Spleen (tissue), 11 donors: ENCODE results near the gene TTLL11. TPM values are rescaled to one million over a fixed set of nuclear protein-coding genes. Genes with fewer than 3 reads are reported as not detected.
A peak's percentile ranks its signal among the peaks of the same experiment; 100 is the strongest.

Experiments used
- DNase-seq: peaks from one replicate; pipeline ENCODE4 v3.0.0-alpha.2; 2020
- H3K27ac ChIP-seq, 8 donors: fragments of 200-600 bp; sonication (generic) in 7 of 8; 1 replicate in 4 of 8; 2 replicates in 4 of 8; pipeline versions ENCODE4 v1.5.0 to v1.8.0; 2016 to 2021; ENCODE audit warnings: inconsistent platforms in 4 of 8, mild to moderate bottlenecking in 4 of 8, moderate library complexity in 1 of 8
- H3K27me3 ChIP-seq, 7 donors: fragments of 200-600 bp; sonication (generic) in 6 of 7; replicated peaks in 1 of 7; 1 replicate in 4 of 7; 2 replicates in 3 of 7; pipeline versions ENCODE4 v1.5.0 to v1.8.0; 2016 to 2021; ENCODE audit warnings: inconsistent platforms in 3 of 7, mild to moderate bottlenecking in 1 of 7
- H3K36me3 ChIP-seq, 6 donors: fragments of 200-600 bp; sonication (generic) in 5 of 6; 1 replicate in 4 of 6; 2 replicates in 2 of 6; pipeline versions ENCODE4 v1.5.0 to v1.8.0; 2016 to 2021; ENCODE audit warnings: inconsistent platforms in 2 of 6
- H3K4me1 ChIP-seq, 6 donors: fragments of 200-600 bp; sonication (generic) in 5 of 6; 1 replicate in 3 of 6; 2 replicates in 3 of 6; pipeline versions ENCODE4 v1.5.0 to v1.8.0; 2016 to 2021; ENCODE audit warnings: inconsistent platforms in 3 of 6
- H3K4me3 ChIP-seq, 8 donors: fragments of 200-600 bp; sonication (generic) in 7 of 8; 1 replicate in 4 of 8; 2 replicates in 4 of 8; pipeline versions ENCODE4 v1.5.0 to v1.8.0; 2016 to 2021; ENCODE audit warnings: inconsistent platforms in 4 of 8, mild to moderate bottlenecking in 4 of 8, moderate library complexity in 2 of 8
- H3K9me3 ChIP-seq, 8 donors: fragments of 200-600 bp; sonication (generic) in 7 of 8; 1 replicate in 4 of 8; 2 replicates in 4 of 8; pipeline versions ENCODE4 v1.5.0 to v1.8.0; 2016 to 2021; ENCODE audit warnings: inconsistent platforms in 4 of 8
- CTCF ChIP-seq, 11 experiments: fragments of 200-600 bp in 7 of 11; fragments of 450-650 bp in 4 of 11; sonication (generic) in 4 of 11; IDR thresholded peaks in 8 of 11; conservative IDR thresholded peaks in 3 of 11; 1 replicate in 7 of 11; 2 replicates in 4 of 11; pipeline versions ENCODE4 v1.4.0 to v1.8.0; 2016 to 2021; ENCODE audit warnings: antibody characterized with exemption in 11 of 11, inconsistent platforms in 4 of 11, mild to moderate bottlenecking in 1 of 11
- POLR2A ChIP-seq, 3 donors: fragments of 450-650 bp; IDR thresholded peaks; one replicate each; pipeline ENCODE4 v1.5.1; 2017; ENCODE audit warnings: antibody characterized with exemption in 3 of 3, mild to moderate bottlenecking in 1 of 3
- POLR2AphosphoS5 ChIP-seq, 3 donors: sonication (generic); formaldehyde crosslinking; IDR thresholded peaks; one replicate each; pipeline ENCODE4 v1.5.1; 2017; ENCODE audit warnings: antibody characterized with exemption in 3 of 3
- WGBS, 5 donors: extraction: QIAGEN DNeasy Blood & Tissue Kit in 3 of 5; methylation state at CpG; one replicate each; pipeline versions ENCODE4 v1.1.5 to v1.1.7; 2013 to 2018; 5-methylcytosine and 5-hydroxymethylcytosine counted together
- intact Hi-C: fragments of 100-400 bp; cut with DNase I; formaldehyde crosslinking; loops from one replicate; pipeline ENCODE4 v1.15.0; 2023; ENCODE audit warnings: low total_unique reads
- polyA plus RNA-seq, 3 donors: library from polyadenylated mRNA; stranded (reverse); fragments of 200-250 nt; gene quantifications; one replicate each; pipeline ENCODE4 v1.2.1, GENCODE V29; 2013
- total RNA-seq, 7 donors: library from RNA; depleted of rRNA in 3 of 7; stranded (reverse); fragments of >200 nt in 3 of 7; fragmentation: NEBNext Ultra II Directional in 4 of 7; extraction: Animal tissue kit (Norgen Biotek cat#: 25700) in 4 of 7; gene quantifications; one replicate each; pipeline versions ENCODE4 v1.1.0 to v1.2.1, GENCODE V29; 2016 to 2021
- donor health status: healthy with polysubstance abuse.
- donor health status: DM: no; HTN: no; CAD: no; lungs with moderate emphysema.
- donor health status: DM: no; HTN: no; CAD: no.
- donor health status: Bipolar disorder and iron deficiency.
- donor health status: healthy.
- donor health status: DM: no; HTN: no; CAD: no.
- donor health status: DM: yes; HTN: yes; CAD: no.

The TTLL11 gene
- total and polyA plus RNA-seq, 10 donors = 1.6 to 12.8 (median 7.3) TPM

DNA sequence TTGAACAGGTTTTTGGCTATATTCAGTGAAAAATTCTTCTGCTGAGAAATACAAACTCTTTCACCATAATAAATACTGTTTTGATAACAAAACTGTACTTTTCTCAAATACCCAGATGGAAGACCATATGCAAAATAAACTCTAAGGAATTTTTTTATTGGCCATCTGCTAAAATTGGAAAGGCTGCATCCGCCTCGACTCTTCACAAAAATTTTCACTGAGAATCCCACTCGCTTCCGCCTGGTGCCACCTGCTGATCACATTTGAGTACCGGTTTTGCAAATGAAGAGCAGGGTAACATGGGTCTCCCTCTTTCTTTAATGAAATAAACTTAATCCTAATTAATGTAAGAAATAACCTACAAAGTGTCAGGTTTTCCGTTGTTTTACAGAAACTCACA lies 76.4 kb downstream of the TTLL11 start:
- Histone ChIP-seq H3K4me3 (no peak overlapping the region), H3K4me1 (peaks cover 0 to 34% (median 7%) of the 10 kb centered on the region in 6 donors), H3K27ac (peak overlapping the region in 5 of 8 donors; percentile 5 to 40 (median 27)), H3K36me3 (no peaks in the 10 kb centered on the region), H3K27me3 (no peaks in the 10 kb centered on the region), H3K9me3 (no peaks in the 10 kb centered on the region)
- 39 to 50% (median 42%) methylated on average over 6 of the region's 6 CpGs for WGBS, 5 donors
- TF ChIP-seq POLR2A (IDR thresholded peaks at IDR 0.05) (no peak), POLR2AphosphoS5 (IDR thresholded peaks at IDR 0.05) (no peak), CTCF (IDR thresholded peaks at IDR 0.05 in 8 of 11, conservative IDR thresholded peaks at IDR 0.05 in 3 of 11) (peak in 4 of 11 experiments; percentile 15 to 39 (median 30))
- intact Hi-C loops = no loop called here
- DNase-seq = no peak

- 57 to 67% (median 65%) methylated on average over 7 of the region's 7 CpGs for WGBS, 5 donors
- Histone ChIP-seq H3K4me3 (no peak overlapping the region), H3K9me3 (no peaks in the 10 kb centered on the region), H3K27me3 (no peaks in the 10 kb centered on the region), H3K27ac (peak overlapping the region in 5 of 8 donors; percentile 5 to 40 (median 27)), H3K4me1 (peaks cover 0 to 34% (median 7%) of the 10 kb centered on the region in 6 donors), H3K36me3 (no peaks in the 10 kb centered on the region)
- no peak for DNase-seq
- TF ChIP-seq POLR2AphosphoS5 (IDR thresholded peaks at IDR 0.05) (no peak), POLR2A (IDR thresholded peaks at IDR 0.05) (no peak), CTCF (IDR thresholded peaks at IDR 0.05 in 8 of 11, conservative IDR thresholded peaks at IDR 0.05 in 3 of 11) (no peak)
- intact Hi-C loops = no loop called here
Measured at GRCh38 chr9:122016309-122016708, 76.8 kb downstream of the TTLL11 start.

- Histone ChIP-seq H3K36me3 (no peaks in the 10 kb centered on the region), H3K9me3 (no peaks in the 10 kb centered on the region), H3K27me3 (no peaks in the 10 kb centered on the region), H3K27ac (peak overlapping the region in 1 of 8 donors; percentile 40), H3K4me3 (no peak overlapping the region), H3K4me1 (peaks cover 0 to 34% (median 7%) of the 10 kb centered on the region in 6 donors)
- no peak for TF ChIP-seq CTCF (IDR thresholded peaks at IDR 0.05 in 8 of 11, conservative IDR thresholded peaks at IDR 0.05 in 3 of 11)
- TF ChIP-seq POLR2A (IDR thresholded peaks at IDR 0.05) = no peak
- TF ChIP-seq POLR2AphosphoS5 (IDR thresholded peaks at IDR 0.05) = no peak
- no peak for DNase-seq
- intact Hi-C loops = no loop called here
- WGBS, 5 donors = 73 to 79% (median 74%) methylated on average over 11 of the region's 11 CpGs
Measured at GRCh38 chr9:122015170-122015821, 77.8 kb downstream of the TTLL11 start.

DNA sequence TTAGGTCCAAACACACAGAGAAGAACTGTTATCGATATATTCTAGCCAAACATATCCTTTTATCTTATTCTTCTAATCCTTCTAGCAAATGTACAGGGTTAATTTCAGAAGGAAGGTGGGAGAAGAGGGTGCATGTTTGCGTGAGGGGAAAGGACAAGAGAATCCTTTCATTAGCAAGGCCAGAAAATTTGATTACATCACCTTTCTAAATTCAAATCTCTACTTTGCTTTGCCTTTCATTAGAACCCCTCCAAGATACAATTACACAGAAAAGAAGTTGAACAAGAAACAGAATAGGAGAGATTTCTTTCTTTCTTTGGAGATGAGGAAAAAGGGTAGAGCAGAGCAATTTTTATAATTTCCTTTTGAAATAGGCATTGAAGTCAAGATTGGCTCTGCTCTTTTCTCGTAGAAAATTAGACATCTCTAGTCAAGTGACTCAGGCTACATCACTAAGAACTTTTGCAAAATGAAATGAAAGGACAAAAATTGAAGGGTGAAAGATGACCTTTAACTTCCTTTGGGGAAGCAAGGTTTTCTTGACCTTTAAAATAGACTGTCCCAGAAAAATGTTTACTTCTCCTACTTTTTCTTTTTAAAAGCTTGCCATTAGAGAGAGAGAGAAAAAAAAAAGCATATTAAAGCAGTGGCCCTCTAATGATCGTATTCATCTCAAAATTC lies 81.2 kb downstream of the TTLL11 start:
- H3K36me3 ChIP-seq = no peaks in the 10 kb centered on the region
- 81 to 92% (median 91%) methylated on average over 4 of the region's 4 CpGs for WGBS, 5 donors
- intact Hi-C loops = no loop called here
- H3K4me3 ChIP-seq = no peak overlapping the region
- H3K4me1 ChIP-seq = peaks cover 0 to 28% (median 6%) of the 10 kb centered on the region in 6 donors
- DNase-seq = no peak
- H3K27me3 ChIP-seq = no peaks in the 10 kb centered on the region
- H3K27ac ChIP-seq = no peak overlapping the region
- TF ChIP-seq POLR2A (IDR thresholded peaks at IDR 0.05) = no peak
- no peak for TF ChIP-seq CTCF (IDR thresholded peaks at IDR 0.05 in 8 of 11, conservative IDR thresholded peaks at IDR 0.05 in 3 of 11)
- no peak for TF ChIP-seq POLR2AphosphoS5 (IDR thresholded peaks at IDR 0.05)
- H3K9me3 ChIP-seq = no peaks in the 10 kb centered on the region
